CD4-positive, alpha-beta T cell (primary cell): ENCODE data around the gene GPR137B. TPM values are rescaled to one million over a fixed set of nuclear protein-coding genes. Genes with fewer than 3 reads are reported as not detected.
A peak's percentile ranks its signal among the peaks of the same experiment; 100 is the strongest.

ENCODE experiments used
- ATAC-seq: fragments of 200-7000 bp; cut with Tn5 transposase; one replicate; pipeline ENCODE4 v1.10.0; 2022; ENCODE audit warnings: mild to moderate bottlenecking; ENCODE audit not compliant: poor library complexity
- CTCF ChIA-PET: fragments of 350-600 bp; sonication (Branson Sonifier 250); formaldehyde crosslinking; loops from one replicate; lab custom pipeline; 2021; ENCODE audit warnings: antibody characterized with exemption, inconsistent platforms; lab: Charles Lee
- POLR2A ChIA-PET: fragments of 350-600 bp; sonication (Branson Sonifier 250); formaldehyde crosslinking; loops from one replicate; lab custom pipeline; 2021; ENCODE audit warnings: antibody characterized with exemption, inconsistent platforms; lab: Charles Lee
- DNase-seq, 14 experiments: peaks; one replicate each; pipeline ENCODE4 v3.0.0-alpha.2; 2013 to 2020; ENCODE audit warnings: mixed read lengths in 2 of 14
- H3K27ac ChIP-seq, 2 donors: one replicate each; pipeline versions ENCODE4 v1.5.1 to v1.7.0; 2013; ENCODE audit warnings: low read length in 2 of 2, low read depth in 1 of 2, mild to moderate bottlenecking in 1 of 2
- H3K27me3 ChIP-seq, 2 experiments: 1 replicate in 1 of 2; 2 replicates in 1 of 2; pipeline versions ENCODE4 v1.6.1 to v1.7.0; 2013; ENCODE audit warnings: low read length in 2 of 2, control low read depth in 1 of 2, mild to moderate bottlenecking in 1 of 2, moderate library complexity in 1 of 2; ENCODE audit not compliant: insufficient read depth in 2 of 2, control insufficient read depth in 1 of 2
- H3K36me3 ChIP-seq: one replicate; pipeline ENCODE4 v1.6.1; 2013; ENCODE audit warnings: low read length, control low read depth; ENCODE audit not compliant: insufficient read depth
- H3K4me1 ChIP-seq: one replicate; pipeline ENCODE4 v1.6.1; 2013; ENCODE audit warnings: low read length, control low read depth; ENCODE audit not compliant: insufficient read depth
- H3K4me3 ChIP-seq: one replicate; pipeline ENCODE4 v1.5.1; 2013; ENCODE audit warnings: mild to moderate bottlenecking, low read length, moderate library complexity
- H3K9me3 ChIP-seq, 2 experiments: 1 replicate in 1 of 2; 2 replicates in 1 of 2; pipeline versions ENCODE4 v1.6.1 to v1.7.0; 2013; ENCODE audit warnings: low read length in 2 of 2, mild to moderate bottlenecking in 2 of 2, control low read depth in 1 of 2, moderate library complexity in 1 of 2; ENCODE audit not compliant: control insufficient read depth in 1 of 2, insufficient read depth in 1 of 2
- H3K27ac Mint-ChIP-seq: one replicate; pipeline ENCODE4 v1.8.0; 2020; ENCODE audit warnings: mixed read lengths
- H3K27me3 Mint-ChIP-seq: one replicate; pipeline ENCODE4 v1.8.0; 2021; ENCODE audit warnings: mixed read lengths
- H3K36me3 Mint-ChIP-seq: one replicate; pipeline ENCODE4 v1.8.0; 2021; ENCODE audit warnings: low read depth, mixed read lengths
- H3K4me1 Mint-ChIP-seq: one replicate; pipeline ENCODE4 v1.8.0; 2021; ENCODE audit warnings: low read depth, mixed read lengths
- H3K4me3 Mint-ChIP-seq: one replicate; pipeline ENCODE4 v1.8.0; 2020; ENCODE audit warnings: mild to moderate bottlenecking, mixed read lengths
- H3K9me3 Mint-ChIP-seq: one replicate; pipeline ENCODE4 v1.8.0; 2020; ENCODE audit warnings: mixed read lengths
- intact Hi-C, 2 experiments: fragments of 100-400 bp; cut with DNase I in 1 of 2; cut with micrococcal nuclease in 1 of 2; formaldehyde crosslinking; loops; one replicate each; pipeline versions ENCODE4 v1.15.1 to v1.9.0; 2023 to 2025; cut with DNase I, micrococcal nuclease
- total RNA-seq, 174 experiments: library from RNA in 2 of 174; stranded (reverse) in 2 of 174; gene quantifications; one replicate each; pipeline ENCODE4 v1.2.3 and lab custom pipeline; 2021 to 2026
- TF ChIP-seq, protein P1 (sequence below): fragments of 200-600 bp; IDR thresholded peaks from one replicate; pipeline ENCODE4 v1.8.0; 2022; ENCODE audit warnings: antibody characterized with exemption, mild to moderate bottlenecking

Gene GPR137B
- total RNA-seq, 2 experiments from 2014 or later = 6.3 to 7.4 TPM

- no peaks in the 10 kb centered on the region for H3K36me3 Mint-ChIP-seq
- H3K4me3 Mint-ChIP-seq = peak overlapping the region; percentile 65
- H3K27ac ChIP-seq = no peak overlapping the region
- H3K9me3 ChIP-seq = no peaks in the 10 kb centered on the region
- DNase-seq (peak in 1 of 14 experiments; percentile 28), ATAC-seq (peak; percentile 24)
- peaks cover 17% of the 10 kb centered on the region for H3K4me1 Mint-ChIP-seq
- peak overlapping the region; percentile 4 for H3K27ac Mint-ChIP-seq
- no peaks in the 10 kb centered on the region for H3K27me3 Mint-ChIP-seq
- H3K9me3 Mint-ChIP-seq = no peaks in the 10 kb centered on the region
- peak overlapping the region; percentile 40 for H3K4me3 ChIP-seq
- intact Hi-C loops = no loop called here
- TF ChIP-seq, protein P1, sequence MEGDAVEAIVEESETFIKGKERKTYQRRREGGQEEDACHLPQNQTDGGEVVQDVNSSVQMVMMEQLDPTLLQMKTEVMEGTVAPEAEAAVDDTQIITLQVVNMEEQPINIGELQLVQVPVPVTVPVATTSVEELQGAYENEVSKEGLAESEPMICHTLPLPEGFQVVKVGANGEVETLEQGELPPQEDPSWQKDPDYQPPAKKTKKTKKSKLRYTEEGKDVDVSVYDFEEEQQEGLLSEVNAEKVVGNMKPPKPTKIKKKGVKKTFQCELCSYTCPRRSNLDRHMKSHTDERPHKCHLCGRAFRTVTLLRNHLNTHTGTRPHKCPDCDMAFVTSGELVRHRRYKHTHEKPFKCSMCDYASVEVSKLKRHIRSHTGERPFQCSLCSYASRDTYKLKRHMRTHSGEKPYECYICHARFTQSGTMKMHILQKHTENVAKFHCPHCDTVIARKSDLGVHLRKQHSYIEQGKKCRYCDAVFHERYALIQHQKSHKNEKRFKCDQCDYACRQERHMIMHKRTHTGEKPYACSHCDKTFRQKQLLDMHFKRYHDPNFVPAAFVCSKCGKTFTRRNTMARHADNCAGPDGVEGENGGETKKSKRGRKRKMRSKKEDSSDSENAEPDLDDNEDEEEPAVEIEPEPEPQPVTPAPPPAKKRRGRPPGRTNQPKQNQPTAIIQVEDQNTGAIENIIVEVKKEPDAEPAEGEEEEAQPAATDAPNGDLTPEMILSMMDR = no peak
- POLR2A ChIA-PET = no interaction called here
- no peaks in the 10 kb centered on the region for H3K27me3 ChIP-seq
- CTCF ChIA-PET = no interaction called here
- no peaks in the 10 kb centered on the region for H3K36me3 ChIP-seq
- H3K4me1 ChIP-seq = peaks cover 12% of the 10 kb centered on the region
Measured at GRCh38 chr1:236120721-236121153, 21.6 kb upstream of the GPR137B start.

- ATAC-seq (no peak), DNase-seq (no peak)
- intact Hi-C loops = no loop called here
- Histone ChIP-seq H3K36me3 (no peaks in the 10 kb centered on the region), H3K4me3 (no peak overlapping the region), H3K4me1 (peaks cover 12% of the 10 kb centered on the region), H3K27me3 (no peaks in the 10 kb centered on the region), H3K9me3 (no peaks in the 10 kb centered on the region), H3K27ac (no peak overlapping the region)
- Mint-ChIP-seq H3K9me3 (no peaks in the 10 kb centered on the region), H3K36me3 (no peaks in the 10 kb centered on the region), H3K4me3 (no peak overlapping the region), H3K4me1 (peaks cover 17% of the 10 kb centered on the region), H3K27me3 (no peaks in the 10 kb centered on the region), H3K27ac (no peak overlapping the region)
- ChIA-PET CTCF (no interaction called here), POLR2A (no interaction called here)
- TF ChIP-seq, protein P1 = no peak
Measured at GRCh38 chr1:236122176-236122575, 20.2 kb upstream of the GPR137B start.

DNA sequence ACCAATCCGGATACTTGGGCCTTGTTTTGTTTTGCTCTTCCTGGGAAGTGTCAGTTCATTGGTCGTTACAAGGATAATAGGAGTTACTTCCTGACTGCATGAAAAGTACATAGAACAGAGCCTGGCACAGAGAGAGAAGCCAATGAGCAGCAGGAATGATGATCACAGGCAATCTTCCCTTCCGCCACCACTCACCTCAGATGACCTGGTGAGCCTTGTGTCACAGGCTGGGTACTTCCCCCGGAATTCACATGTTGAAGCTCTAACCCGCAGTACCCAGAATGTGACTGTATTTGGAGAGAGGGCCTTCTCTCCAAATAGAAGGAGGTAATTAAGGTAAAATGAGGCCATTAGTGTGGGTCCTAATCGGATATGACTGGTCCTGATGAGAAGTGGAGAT lies 18.8 kb upstream of the GPR137B start:
- H3K4me3 ChIP-seq = no peak overlapping the region
- POLR2A ChIA-PET = no interaction called here
- no peaks in the 10 kb centered on the region for H3K36me3 ChIP-seq
- DNase-seq (no peak), ATAC-seq (no peak)
- no peak overlapping the region for H3K27ac Mint-ChIP-seq
- H3K27ac ChIP-seq = no peak overlapping the region
- no peaks in the 10 kb centered on the region for H3K27me3 ChIP-seq
- H3K4me1 Mint-ChIP-seq = peaks cover 17% of the 10 kb centered on the region
- H3K4me3 Mint-ChIP-seq = no peak overlapping the region
- TF ChIP-seq, protein P1 = no peak
- no peaks in the 10 kb centered on the region for H3K9me3 Mint-ChIP-seq
- peaks cover 6% of the 10 kb centered on the region for H3K27me3 Mint-ChIP-seq
- intact Hi-C loops = no loop called here
- no peaks in the 10 kb centered on the region for H3K9me3 ChIP-seq
- H3K36me3 Mint-ChIP-seq = no peaks in the 10 kb centered on the region
- H3K4me1 ChIP-seq = peaks cover 12% of the 10 kb centered on the region
- CTCF ChIA-PET = no interaction called here
